GM11168 (cell line): ENCODE measurements around the gene HIC2.
"Not testable (repeated sequence)": the region's sequence is repeated elsewhere in the genome, so short reads cannot be mapped to it uniquely, and the experiment has no call there.

Source experiments
- in situ Hi-C: fragments of 300-500 bp; cut with MboI; formaldehyde crosslinking; loops from one replicate; pipeline ENCODE4 v1.12.0; 2022; ENCODE audit warnings: low sequenced_read_pairs; ENCODE audit not compliant: unreplicated experiment

Gene HIC2

DNA sequence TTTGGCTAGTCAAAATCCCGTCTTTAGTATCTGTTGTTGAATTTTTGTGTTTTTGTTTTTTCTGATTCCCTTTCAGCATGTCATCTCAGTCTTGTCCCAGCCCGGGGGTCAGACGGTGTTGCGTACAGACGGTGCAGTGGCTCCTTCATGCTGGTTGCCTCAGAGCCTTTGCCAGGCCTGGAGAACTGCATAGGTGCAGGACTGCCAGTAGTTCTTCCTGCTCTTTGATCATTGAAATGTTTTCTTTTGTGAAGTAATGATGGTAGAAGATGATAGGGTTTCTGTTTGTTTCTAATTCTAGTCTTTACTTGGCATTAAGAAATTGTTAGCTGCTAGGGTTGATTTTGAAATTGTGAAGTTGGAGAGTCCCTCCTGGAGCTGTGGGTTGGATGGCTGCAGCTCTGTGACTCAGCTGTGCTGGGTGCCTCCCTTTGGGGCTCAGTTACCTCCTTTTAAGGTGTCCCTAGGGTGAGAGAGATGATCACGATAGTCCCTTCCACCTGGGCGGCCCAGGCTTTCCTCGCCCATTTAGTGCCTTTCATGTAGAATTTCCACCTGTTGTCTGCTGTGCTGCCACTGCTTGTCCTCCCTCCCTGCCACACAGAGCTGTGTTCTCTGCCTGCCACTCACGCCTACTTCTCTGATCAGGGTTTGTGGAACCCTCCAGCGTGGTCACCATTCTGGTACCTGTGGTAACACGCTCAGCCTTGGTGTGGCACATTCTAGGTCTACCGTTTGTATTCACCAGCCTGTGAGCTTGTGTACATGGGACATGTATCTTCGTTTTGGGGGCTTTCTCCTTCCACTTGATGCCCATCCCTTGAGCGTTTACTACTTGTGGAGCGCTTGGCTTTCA lies 17.4 kb downstream of the HIC2 start:
- in situ Hi-C loops: not testable (repeated sequence)

DNA sequence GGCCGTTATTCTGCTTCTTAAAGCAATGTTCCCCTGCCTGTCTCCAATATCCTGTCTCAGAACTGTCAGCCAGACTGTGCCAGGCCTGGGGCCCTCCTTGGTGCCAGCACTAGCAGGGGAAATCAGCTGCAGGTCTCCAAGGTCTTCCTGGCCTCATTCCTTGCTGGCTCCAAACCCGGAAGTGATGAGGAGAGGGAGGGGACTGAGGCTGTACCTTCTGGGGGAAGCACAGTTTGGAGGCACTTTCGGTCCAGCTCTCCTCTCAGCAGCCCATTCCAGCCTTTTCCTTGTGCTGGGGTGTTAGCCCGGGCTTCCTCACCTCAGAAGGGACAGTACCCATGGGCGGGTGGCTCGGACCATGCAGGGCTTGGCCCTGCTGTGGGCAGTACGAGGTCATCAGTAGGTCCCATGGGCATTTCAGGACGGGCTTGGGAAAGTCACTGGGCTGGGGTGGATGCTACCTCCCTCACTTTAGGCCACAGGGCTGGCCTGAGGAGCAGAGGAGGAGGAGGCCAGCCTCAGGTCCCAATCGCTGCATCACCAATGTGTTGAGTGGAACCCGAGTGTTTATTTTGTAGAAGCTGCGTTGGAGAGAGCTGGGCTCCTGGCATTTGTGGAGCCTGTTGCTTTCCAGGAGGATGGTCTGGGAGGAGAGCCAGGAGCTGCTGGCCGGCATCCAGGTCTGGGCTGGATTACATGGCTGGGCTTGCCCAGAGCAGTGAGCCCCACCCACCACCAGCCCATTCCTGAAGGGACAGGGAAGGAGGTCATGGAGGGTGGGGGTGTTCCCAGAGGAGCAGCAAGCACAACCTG lies 19.0 kb downstream of the HIC2 start:
- in situ Hi-C loops: not testable (repeated sequence)

DNA sequence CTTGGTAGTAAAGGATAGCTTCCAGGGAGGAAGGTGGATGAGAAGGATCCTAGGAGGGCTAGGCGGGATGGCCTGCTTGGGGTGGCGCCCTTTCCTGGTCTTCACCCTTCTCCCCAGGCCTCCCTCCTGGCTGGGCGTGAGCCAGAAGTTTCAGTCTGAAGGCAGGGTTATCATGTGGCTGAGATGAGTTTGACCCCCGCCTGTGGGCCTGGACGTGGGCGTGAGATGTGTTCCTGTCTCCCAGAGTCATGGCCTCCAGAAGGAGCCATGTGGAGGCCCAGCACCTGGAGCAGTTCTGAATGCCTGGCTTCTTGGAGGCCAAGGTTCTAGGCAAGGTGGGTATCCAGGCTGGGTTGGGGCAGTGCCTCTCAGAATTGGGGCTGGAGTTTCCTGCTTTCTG lies 20.8 kb downstream of the HIC2 start:
- in situ Hi-C loops: not testable (repeated sequence)

DNA sequence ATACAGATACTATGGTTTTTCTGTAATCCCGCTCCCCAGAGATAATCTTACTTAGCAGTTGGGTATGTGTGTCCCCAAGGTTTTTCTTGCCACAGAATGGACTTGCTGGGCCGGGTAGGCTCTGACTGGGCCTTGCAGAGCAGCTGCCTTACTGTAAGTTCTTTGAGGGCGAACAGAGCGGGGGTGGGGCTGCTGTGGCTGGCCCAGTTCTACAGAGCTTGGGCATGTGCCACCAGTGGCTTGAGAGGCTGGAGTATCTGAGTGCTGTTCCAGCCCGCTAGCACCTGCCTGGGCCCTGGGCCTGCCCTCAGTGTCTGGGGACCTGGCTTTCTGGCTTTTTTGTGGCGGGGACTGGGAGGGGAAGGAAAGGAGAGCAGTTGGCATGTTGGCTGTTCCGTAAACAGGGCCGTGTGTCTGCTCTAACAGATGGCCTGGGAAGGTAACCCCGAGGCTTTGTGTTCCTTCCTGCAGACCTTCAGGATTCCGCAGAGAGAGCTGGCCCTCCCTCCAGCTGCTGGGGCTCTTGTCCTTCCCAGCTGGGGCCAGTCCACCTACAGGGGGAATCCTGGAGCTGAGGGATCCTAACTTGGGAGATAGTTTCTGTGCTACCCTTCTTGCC lies 23.0 kb downstream of the HIC2 start:
- in situ Hi-C loops: not testable (repeated sequence)

DNA sequence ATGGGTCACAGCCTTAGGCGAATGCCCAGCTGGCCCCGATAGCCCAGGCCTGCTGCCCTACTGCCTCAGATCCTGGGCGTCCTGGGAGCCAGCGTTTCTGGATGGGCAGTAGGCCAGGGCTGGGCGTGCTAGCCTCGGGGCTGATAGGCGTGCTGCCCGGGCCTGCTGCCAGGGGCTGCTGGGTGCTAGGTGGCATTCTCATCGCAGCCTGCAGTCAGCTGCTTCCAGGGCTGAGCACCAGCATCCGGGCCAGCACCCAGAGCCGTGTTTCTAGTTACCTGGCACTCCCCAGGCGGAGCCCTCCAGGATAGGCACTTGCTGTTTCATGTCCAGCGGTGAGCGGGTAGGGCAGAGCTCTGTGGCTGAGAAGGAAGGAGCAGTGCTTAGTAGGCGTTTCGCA lies 23.5 kb downstream of the HIC2 start:
- in situ Hi-C loops: not testable (repeated sequence)

DNA sequence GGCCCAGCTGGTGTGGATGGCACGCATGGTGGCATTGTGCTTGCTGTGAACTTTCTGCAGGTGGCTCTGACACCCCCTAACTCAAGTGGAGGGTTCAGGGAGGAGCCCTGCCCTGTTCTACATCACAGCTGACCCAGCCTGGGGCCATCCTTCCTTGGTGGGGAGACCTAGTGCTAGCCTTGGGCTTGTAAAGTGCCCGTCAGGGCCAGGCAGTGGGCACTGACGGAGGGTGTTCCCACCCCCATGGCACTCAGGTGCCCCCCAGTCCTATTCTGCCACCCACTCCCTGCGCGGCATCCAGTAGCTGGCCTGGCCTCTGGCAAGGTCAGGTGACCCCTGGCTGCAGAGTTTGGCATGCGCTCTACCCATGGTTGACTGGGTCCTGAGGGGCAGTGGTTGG lies 24.0 kb downstream of the HIC2 start:
- in situ Hi-C loops: not testable (repeated sequence)

DNA sequence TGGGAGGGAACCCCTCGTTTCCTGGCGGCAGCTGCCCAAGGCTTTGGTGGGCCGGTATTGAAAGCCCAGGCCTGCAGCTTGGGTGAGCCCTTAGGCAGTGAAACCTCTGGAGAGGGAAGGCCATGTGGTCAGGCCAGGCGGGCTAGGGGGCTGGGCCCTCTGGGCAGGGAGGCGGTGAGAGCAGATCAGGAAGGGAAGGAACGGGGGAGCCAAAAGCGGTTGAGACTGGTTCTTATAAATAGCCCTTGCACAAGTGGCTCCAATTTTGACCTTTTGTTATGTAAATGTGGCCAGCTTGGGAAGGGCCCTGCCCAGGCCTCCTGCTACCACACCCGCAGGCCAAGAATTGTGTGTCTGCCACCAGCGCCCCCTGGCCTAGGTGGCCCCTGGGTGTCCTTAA lies 25.0 kb downstream of the HIC2 start:
- in situ Hi-C loops: not testable (repeated sequence)

DNA sequence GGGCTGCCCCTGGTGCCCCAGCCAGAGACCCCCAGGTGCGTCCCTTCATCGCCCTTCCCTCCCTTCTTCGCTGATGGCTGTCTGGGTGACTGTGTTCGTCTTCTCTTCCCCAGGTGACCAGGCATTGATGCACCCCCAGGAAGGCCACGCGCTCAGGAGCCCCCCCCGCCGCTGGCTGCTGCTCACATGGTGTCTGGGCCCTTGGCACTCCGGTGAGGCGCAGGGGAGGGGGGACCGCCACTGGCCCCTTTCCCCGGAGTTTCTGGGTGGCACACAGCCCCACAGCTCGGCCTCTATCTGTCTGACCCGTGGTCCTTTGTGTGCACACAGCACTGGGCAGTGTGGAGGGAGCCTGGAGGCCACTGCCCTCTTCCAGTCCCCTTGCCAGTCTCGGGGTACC lies 25.5 kb downstream of the HIC2 start:
- in situ Hi-C loops: not testable (repeated sequence)

DNA sequence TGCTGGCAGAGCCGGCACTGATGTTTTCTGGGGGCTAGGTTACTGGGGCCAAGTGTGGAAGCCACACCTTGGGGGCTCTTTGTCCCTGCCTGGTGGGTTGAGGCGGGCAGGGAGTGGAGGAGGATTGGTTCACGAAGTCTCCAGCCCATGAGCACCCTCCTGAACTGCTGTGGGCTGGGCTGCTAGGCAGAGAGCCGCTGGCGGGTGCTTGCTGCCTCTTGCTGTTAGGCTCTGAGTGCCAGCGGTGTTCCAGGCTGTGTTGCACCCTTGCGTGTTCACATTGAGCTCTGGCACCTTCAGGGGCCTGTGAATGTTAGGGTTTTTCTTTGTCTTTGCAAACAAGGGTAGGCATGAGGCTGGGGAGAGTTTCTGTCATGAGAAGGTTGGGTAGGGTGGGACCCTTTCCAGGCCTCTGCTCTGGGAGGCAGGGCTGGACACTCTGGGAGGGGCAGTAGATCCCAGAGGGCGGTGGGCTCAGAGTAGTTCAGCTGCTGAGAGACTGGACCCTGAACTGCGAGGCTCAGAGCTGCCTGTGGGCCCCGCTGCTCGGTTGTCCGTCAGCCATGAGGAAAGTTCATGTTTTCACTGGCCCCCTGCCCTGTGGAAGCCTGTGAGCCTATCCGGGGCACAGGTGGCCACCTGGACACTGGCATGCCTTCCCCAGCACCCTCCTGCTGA lies 26.0 kb downstream of the HIC2 start:
- in situ Hi-C loops: no loop called here

DNA sequence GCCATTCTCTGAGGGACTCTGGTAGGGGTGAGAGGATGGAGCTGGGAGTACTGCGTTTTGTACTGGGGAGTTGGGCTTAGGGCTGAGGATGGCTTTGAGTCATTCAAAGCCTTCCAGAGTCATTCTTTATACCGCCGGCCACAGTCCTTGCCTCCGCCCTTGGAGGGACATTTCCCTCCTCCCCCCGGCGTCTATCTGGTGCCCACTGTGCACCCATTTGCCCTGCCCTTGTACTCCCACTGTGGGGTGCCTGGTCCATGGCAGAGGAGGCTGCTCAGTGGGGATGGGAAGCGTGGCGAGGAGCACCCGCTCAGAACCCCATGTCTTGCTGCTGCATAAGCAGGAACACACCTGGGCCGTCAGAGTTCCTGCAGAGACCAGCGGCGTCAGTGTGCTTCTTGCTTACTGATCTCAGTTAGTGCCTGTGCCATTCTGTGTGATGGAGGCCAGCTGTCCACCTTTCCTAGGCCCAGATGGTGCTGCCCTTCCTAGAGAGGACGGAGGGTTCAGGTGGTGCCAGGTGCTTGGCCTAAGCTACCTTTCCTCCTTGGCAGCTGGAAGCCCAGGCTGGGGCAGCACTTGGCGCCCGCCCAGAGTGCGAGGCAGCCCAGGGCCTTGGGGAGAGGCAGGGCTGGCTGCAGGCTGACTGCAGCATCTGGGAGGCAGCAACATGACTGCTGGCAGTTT lies 26.7 kb downstream of the HIC2 start:
- in situ Hi-C loops: no loop called here

DNA sequence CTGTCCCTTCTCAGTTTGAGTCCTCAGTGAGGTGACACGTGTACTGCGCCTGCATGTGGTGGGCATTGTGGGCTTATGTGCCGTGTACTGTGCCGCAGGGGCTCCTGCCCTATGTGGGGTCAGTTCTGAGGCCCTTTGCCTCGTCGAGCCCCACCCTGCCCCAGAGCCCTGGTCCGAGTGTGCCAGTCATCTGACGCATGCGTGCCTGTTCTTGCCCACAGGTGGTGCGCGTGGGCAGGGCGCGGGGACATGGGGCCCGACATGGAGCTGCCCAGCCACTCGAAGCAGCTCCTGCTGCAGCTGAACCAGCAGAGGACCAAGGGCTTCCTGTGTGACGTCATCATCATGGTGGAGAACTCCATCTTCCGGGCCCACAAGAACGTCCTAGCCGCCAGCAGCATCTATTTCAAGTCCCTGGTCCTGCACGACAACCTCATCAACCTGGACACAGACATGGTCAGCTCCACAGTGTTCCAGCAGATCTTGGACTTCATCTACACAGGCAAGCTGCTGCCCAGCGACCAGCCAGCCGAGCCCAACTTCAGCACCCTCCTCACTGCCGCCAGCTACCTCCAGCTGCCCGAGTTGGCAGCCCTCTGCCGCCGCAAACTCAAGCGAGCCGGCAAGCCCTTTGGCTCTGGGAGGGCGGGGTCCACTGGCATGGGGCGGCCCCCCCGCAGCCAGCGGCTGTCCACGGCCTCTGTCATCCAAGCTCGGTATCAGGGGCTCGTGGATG lies 27.7 kb downstream of the HIC2 start:
- in situ Hi-C loops: no loop called here

DNA sequence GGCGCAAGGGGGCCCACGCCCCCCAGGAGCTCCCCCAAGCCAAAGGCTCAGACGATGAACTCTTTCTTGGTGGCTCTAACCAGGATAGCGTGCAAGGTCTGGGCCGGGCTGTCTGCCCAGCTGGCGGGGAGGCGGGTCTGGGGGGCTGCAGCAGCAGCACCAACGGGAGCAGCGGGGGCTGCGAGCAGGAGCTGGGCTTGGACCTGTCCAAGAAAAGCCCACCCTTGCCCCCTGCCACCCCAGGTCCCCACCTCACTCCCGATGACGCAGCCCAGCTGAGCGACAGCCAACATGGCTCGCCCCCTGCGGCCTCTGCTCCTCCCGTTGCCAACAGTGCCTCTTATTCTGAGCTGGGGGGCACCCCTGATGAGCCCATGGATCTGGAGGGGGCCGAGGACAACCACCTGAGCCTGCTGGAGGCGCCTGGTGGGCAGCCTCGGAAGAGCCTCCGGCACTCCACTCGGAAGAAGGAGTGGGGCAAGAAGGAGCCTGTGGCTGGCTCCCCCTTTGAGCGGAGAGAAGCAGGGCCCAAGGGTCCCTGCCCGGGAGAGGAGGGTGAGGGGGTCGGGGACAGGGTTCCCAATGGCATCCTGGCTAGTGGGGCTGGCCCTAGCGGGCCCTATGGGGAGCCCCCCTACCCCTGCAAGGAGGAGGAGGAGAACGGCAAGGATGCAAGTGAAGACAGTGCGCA lies 28.4 kb downstream of the HIC2 start:
- in situ Hi-C loops: no loop called here

DNA sequence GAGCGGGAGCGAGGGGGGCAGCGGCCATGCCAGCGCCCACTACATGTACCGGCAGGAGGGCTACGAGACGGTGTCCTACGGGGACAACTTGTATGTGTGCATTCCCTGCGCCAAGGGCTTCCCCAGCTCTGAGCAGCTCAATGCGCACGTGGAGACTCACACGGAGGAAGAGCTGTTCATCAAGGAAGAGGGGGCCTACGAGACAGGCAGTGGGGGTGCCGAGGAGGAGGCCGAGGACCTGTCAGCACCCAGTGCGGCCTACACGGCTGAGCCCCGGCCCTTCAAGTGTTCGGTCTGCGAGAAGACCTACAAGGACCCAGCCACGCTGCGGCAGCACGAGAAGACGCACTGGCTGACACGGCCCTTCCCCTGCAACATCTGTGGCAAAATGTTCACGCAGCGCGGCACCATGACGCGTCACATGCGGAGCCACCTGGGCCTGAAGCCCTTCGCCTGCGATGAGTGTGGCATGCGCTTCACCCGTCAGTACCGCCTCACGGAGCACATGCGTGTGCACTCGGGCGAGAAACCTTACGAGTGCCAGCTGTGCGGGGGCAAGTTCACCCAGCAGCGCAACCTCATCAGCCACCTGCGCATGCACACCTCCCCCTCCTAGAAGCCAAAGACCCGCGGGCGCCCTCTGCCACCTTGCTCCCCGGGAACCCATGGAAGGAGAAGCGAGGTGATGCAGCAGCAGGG lies 29.1 kb downstream of the HIC2 start:
- in situ Hi-C loops: no loop called here

DNA sequence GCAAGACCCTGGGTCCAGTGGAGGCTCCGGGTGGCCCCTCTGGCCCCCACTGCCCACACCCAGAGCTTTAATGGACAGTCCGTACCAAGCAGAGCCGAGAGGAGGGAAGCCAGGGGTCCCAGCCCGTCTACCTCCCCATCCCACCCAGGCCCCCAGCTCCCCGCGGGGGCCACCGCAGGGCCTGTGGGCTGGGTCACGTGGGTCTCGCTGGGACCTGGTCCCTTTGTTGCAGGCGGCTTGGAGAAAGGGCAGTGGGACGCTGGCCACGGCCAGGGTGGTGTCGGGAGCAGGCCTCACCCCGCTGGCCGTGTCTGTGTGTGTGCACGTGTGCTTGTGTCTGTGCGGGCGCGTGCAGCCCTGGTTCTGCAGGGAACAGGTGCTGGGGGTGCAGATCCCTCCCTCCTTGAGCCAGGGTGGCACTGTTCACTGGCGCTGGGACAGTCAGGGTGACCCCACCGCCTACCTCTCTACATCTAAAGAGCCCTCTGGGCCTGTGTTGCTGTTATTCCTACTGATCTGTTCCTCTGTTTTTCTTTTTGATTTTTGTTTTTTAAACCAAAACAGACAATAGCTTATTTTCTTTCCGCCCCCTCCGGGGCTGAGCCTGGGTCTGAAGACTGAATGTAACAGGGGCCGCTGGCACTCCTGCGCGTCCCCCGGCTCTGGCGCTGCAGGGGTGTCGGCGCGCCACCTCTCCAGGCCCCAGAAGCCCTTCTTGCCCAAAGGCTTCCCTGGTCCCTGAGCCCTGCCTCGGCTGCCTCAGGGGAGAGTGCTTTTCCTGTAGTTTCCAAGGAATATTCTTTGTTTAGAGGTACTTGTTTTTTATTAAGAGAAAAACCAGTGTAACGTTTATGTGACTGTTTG lies 29.9 kb downstream of the HIC2 start:
- in situ Hi-C loops: no loop called here

DNA sequence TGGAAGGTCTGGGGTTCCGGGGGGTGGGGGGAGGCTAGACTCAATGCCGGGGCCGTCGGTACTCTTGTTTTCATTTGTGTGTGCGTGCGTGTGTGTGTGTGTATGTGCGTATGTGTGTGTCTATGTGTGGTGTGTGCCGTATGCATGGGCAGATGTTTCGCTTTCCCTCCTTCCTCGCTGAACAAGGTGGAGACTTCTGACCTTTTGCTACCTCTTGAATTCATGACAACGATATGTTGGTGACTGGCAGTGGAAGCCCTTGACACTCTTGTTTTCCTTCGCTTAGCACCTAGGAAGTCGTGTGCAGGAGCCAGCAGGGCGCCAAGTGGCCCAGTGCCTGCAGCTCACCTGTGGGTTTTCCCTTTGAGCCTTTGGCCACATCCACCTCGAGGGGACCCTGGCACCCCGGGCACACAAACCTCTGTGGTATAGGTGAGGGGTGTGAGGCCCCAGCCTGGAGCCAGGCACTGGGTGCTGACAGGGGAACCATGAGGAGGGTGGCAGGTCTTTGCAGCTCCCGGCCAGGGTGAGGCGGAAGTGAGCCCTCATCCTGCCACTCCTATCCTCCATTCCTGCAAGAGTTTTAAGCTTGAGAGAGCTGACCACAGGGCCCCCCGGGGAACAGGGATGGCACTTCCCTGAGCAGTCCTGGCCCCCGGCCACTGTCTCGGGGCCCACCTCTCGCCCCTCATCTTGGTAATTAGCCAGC lies 30.7 kb downstream of the HIC2 start:
- in situ Hi-C loops: no loop called here

DNA sequence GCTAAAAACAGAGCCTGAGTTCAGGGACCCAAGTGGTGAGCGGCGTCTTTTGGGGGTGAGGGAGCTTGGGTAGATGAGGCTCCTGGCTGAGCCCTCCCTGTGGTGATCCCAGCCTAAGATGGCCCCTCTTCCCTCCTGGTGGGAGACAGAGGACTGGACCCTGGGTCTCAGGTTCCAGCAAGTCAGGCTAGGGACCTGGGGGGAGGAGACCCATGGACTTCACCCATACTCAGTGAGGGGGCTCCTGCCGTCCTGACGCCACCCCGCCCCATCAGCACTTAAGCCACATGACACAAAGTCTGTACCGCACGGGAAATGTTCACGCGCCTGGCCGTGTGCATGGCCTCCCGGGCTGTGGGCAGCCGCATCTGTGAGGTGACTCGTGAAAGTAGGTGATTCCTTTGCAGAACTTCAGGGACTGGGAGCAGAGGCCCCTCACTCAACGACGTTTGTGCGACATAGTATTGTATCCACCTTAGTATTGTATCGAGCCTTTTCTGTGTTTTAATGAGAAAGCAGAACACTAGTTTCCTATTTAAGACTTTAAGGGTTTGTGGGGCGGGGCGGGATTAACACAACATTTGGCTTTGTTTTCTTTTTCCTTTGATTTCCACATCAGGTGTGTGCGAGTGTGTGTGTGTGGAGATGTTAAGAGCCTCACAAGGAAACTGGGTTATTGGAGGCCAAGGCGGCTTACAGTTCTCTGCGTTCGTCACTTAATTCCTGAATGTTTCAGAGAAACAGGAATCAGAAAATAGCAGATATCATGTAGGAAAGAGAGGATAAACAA lies 31.7 kb downstream of the HIC2 start:
- in situ Hi-C loops: no loop called here
